GM12801 (cell line): Measurements from ENCODE around the gene ZNF862.

ENCODE experiments used
- CTCF ChIP-seq: IDR thresholded peaks from one replicate; pipeline ENCODE4 v1.5.1; 2011; ENCODE audit warnings: control low read depth; ENCODE audit not compliant: insufficient read length; ENCODE audit errors: extremely low read depth

The ZNF862 gene

DNA sequence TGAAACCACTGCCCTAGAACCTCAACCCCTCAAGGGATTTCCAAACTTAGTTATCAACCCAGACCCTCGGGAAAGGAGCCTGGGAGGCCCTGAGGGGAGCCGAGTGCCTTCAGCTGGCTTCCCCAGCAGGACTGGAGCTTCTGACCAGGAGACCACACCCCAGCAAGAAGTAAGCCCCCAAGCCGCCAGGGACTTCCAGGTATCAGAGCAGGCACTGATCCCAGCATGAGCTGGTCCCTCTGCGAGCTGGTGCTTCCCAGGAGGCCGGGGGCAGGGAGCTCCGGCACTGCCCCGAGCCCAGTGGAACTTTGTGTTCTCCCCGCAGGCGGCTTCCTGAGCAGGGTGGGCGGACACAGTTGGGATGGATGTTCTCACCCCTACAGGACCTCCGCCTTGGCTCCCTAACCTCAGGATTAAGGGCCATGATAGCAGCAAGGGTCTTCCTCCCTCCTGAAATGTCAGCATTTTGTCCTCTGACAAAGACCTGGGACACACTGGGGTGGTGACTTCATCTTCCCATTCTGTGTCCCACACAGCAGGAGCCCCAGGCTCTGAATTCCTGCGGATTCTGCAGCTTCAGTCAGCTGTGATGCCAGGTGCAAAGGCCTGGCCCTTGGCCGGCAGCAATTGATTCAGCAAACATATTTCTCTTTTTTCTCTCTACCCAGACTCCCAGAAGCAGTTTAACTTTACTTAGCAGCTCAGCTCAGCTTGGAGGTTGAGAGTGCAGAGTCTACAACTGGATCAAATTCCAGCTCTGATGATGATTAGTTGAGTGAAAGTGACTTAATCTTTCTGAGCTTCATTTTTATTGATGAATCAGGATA lies 47.2 kb downstream of the ZNF862 start:
- no peak for TF ChIP-seq CTCF

- no peak for TF ChIP-seq CTCF
Observed at GRCh38 chr7:149886018-149886415, 47.8 kb downstream of the ZNF862 start.

- TF ChIP-seq CTCF: no peak
Observed at GRCh38 chr7:149887311-149887710, 49.1 kb downstream of the ZNF862 start.
